ENCODE data around the gene TLNRD1.

- TF ChIP-seq CTCF (IDR thresholded peaks at IDR 0.05) (no peak), POLR2AphosphoS5 (IDR thresholded peaks at IDR 0.05) (no peak)
Observed at GRCh38 chr15:80988148-80988796, 12.5 kb upstream of the TLNRD1 start.

Measured in gastroesophageal sphincter (tissue), 3 donors.